ENCODE data around the gene SAT2. TPM values are rescaled to one million over a fixed set of nuclear protein-coding genes. Genes with fewer than 3 reads are reported as not detected.

Gene SAT2
- total RNA-seq, 4 donors from 2014 or later: 38.4 to 79.4 (median 60.4) TPM

GRCh38 chr17:7579001-7579833, 48.4 kb downstream of the SAT2 start, which contains the start of gene CD68:
Gene CD68 (plus strand): TSS chr17:7579638. CDS start chr17:7579678, 40 bp downstream.
- TF ChIP-seq POLR2A (IDR thresholded peaks at IDR 0.05) (peak; percentile 66 to 85), CTCF (IDR thresholded peaks at IDR 0.05 in 4 of 5, conservative IDR thresholded peaks at IDR 0.05 in 1 of 5) (no peak)

GRCh38 chr17:7577327-7578199, 50.1 kb downstream of the SAT2 start:
- Histone ChIP-seq H3K27ac (peak overlapping the region; percentile 98 to 100 (median 99)), H3K4me3 (no peak overlapping the region), H3K9me3 (no peaks in the 10 kb centered on the region), H3K4me1 (peaks cover 71 to 72% of the 10 kb centered on the region in 2 donors), H3K36me3 (peaks cover 3 to 50% of the 10 kb centered on the region in 2 donors), H3K27me3 (no peaks in the 10 kb centered on the region)
- intact Hi-C loops (cut with DNase I; ENCODE audit: low total_unique reads): loop anchor here (10.0 kb wide), 2 partner anchors 563 to 577 kb away; partner anchors contain the start of genes PER1 and RNASEK
- in situ Hi-C loops (cut with MboI; ENCODE audit: low sequenced_read_pairs in 4 of 4): no loop called here
- DNase-seq (no peak), ATAC-seq (no peak)
- no peak for TF ChIP-seq CTCF (IDR thresholded peaks at IDR 0.05 in 4 of 5, conservative IDR thresholded peaks at IDR 0.05 in 1 of 5)
- TF ChIP-seq POLR2A (IDR thresholded peaks at IDR 0.05): no peak

More at GRCh38 chr17:7579001-7579833, 48.4 kb downstream of the SAT2 start, which contains the start of gene CD68:
- Histone ChIP-seq H3K27me3 (no peaks in the 10 kb centered on the region), H3K4me1 (peaks cover 75 to 78% of the 10 kb centered on the region in 2 donors), H3K36me3 (peaks cover 3 to 48% of the 10 kb centered on the region in 2 donors), H3K27ac (peak within 1 kb of the TSS; percentile 98 to 100 (median 99)), H3K4me3 (peak within 1 kb of the TSS in 3 of 4 donors; percentile 20 to 36 (median 22)), H3K9me3 (no peaks in the 10 kb centered on the region)
- in situ Hi-C loops (cut with MboI; ENCODE audit: low sequenced_read_pairs in 4 of 4) (no loop called here), intact Hi-C loops (cut with DNase I; ENCODE audit: low total_unique reads) (loop anchor here (10.0 kb wide), 2 partner anchors 564 to 576 kb away; partner anchors contain the start of genes PER1 and RNASEK)
- peak; percentile 73 to 79 for DNase-seq
- peak; percentile 50 for ATAC-seq

GRCh38 chr17:7576432-7576937, 51.1 kb downstream of the SAT2 start:
- TF ChIP-seq CTCF (IDR thresholded peaks at IDR 0.05 in 4 of 5, conservative IDR thresholded peaks at IDR 0.05 in 1 of 5) (no peak), POLR2A (IDR thresholded peaks at IDR 0.05) (no peak)

More at GRCh38 chr17:7576432-7576937, 51.1 kb downstream of the SAT2 start:
- no peaks in the 10 kb centered on the region for H3K27me3 ChIP-seq
- H3K27ac ChIP-seq: peak overlapping the region; percentile 98 to 100 (median 99)
- H3K4me1 ChIP-seq: peaks cover 64 to 65% of the 10 kb centered on the region in 2 donors
- H3K4me3 ChIP-seq: no peak overlapping the region
- ATAC-seq (no peak), DNase-seq (peak in 1 of 2 donors; percentile 66)
- no peaks in the 10 kb centered on the region for H3K9me3 ChIP-seq
- intact Hi-C loops (cut with DNase I; ENCODE audit: low total_unique reads): loop anchor here (10.0 kb wide), 2 partner anchors 562 to 578 kb away; partner anchors contain the start of genes PER1 and RNASEK
- in situ Hi-C loops (cut with MboI; ENCODE audit: low sequenced_read_pairs in 4 of 4): no loop called here
- H3K36me3 ChIP-seq: peaks cover 3 to 50% of the 10 kb centered on the region in 2 donors

Other genes starting within 250 kb of the SAT2 start
- gene TNK1, start 246.7 kb downstream of the SAT2 start, total RNA-seq: 1 to 10 TPM in 1 of 4 donors, under 1 TPM in 1, not detected in 2; 0.13 to 2.2 TPM
- gene PLSCR3, start 233.3 kb downstream of the SAT2 start, total RNA-seq: 10 to 100 TPM in 3 of 4 donors, 1 to 10 TPM in 1; 8.9 to 20.3 (median 14.4) TPM
- 10 to 100 TPM; 28.9 to 65.6 (median 50.2) TPM for gene TMEM256, start 223.7 kb downstream of the SAT2 start, total RNA-seq
- gene NLGN2, start 220.0 kb downstream of the SAT2 start, total RNA-seq: 1 to 10 TPM; 4.2 to 6.6 (median 4.4) TPM
- gene SPEM1, start 207.5 kb downstream of the SAT2 start, total RNA-seq: not detected
- gene SPEM2, start 202.2 kb downstream of the SAT2 start, total RNA-seq: not detected
- not detected for gene SPEM3, start 199.0 kb downstream of the SAT2 start, total RNA-seq
- 1 to 10 TPM in 3 of 4 donors, under 1 TPM in 1; 0.92 to 3.9 (median 2.3) TPM for gene TMEM102, start 192.4 kb downstream of the SAT2 start, total RNA-seq
- 1 to 10 TPM; 1.2 to 7.4 (median 4.1) TPM for gene FGF11, start 188.3 kb downstream of the SAT2 start, total RNA-seq
- gene CHRNB1, start 182.8 kb downstream of the SAT2 start, total RNA-seq: 100 to 1,000 TPM in 2 of 4 donors, 10 to 100 TPM in 2; 82.3 to 202 (median 101) TPM
- gene ZBTB4, start 148.2 kb downstream of the SAT2 start, total RNA-seq: 10 to 100 TPM; 24.2 to 43.1 (median 31.2) TPM
- gene SLC35G6, start 146.4 kb downstream of the SAT2 start, total RNA-seq: not detected
- gene POLR2A, start 143.5 kb downstream of the SAT2 start, total RNA-seq: 10 to 100 TPM; 20.3 to 56.9 (median 39.3) TPM
- gene TNFSF12, start 78.8 kb downstream of the SAT2 start, total RNA-seq: 10 to 100 TPM in 3 of 4 donors, 1 to 10 TPM in 1; 7.9 to 26.1 (median 16.9) TPM
- gene TNFSF13, start 69.1 kb downstream of the SAT2 start, total RNA-seq: 1 to 10 TPM; 2.8 to 8.4 (median 5.0) TPM
- gene SENP3, start 65.9 kb downstream of the SAT2 start, total RNA-seq: 10 to 100 TPM; 63.6 to 71.5 (median 68.8) TPM
- gene CD68, start 48.2 kb downstream of the SAT2 start, total RNA-seq: 10 to 100 TPM; 10.1 to 66.5 (median 20.3) TPM
- 100 to 1,000 TPM in 2 of 4 donors, 10 to 100 TPM in 2; 55.9 to 157 (median 101) TPM for gene MPDU1, start 44.0 kb downstream of the SAT2 start, total RNA-seq
- gene SOX15, start 37.7 kb downstream of the SAT2 start, total RNA-seq: 1 to 10 TPM in 2 of 4 donors, under 1 TPM in 1, not detected in 1; 0.66 to 1.3 (median 1.1) TPM
- gene FXR2, start 12.9 kb downstream of the SAT2 start, total RNA-seq: 100 to 1,000 TPM; 100 to 174 (median 140) TPM
- gene SHBG, start 2.3 kb upstream of the SAT2 start, total RNA-seq: not detected
- under 1 TPM; 0.10 to 0.81 (median 0.21) TPM for gene ATP1B2, start 23.1 kb upstream of the SAT2 start, total RNA-seq
- gene TP53, start 59.7 kb upstream of the SAT2 start, total RNA-seq: 10 to 100 TPM; 14.1 to 17.0 (median 15.4) TPM
- gene WRAP53, start 60.7 kb upstream of the SAT2 start, total RNA-seq: 1 to 10 TPM; 2.6 to 5.8 (median 3.7) TPM
- under 1 TPM in 3 of 4 donors, not detected in 1; 0.13 to 0.46 (median 0.31) TPM for gene EFNB3, start 77.4 kb upstream of the SAT2 start, total RNA-seq
- gene DNAH2, start 89.9 kb upstream of the SAT2 start, total RNA-seq: not detected
- gene KDM6B, start 206.4 kb upstream of the SAT2 start, total RNA-seq: 1 to 10 TPM; 1.9 to 8.2 (median 4.4) TPM
- gene TMEM88, start 227.2 kb upstream of the SAT2 start, total RNA-seq: 10 to 100 TPM; 18.8 to 56.8 (median 27.9) TPM
- gene NAA38, start 229.7 kb upstream of the SAT2 start, total RNA-seq: 100 to 1,000 TPM in 2 of 4 donors, 10 to 100 TPM in 2; 57.4 to 133 (median 96.6) TPM
- 10 to 100 TPM in 2 of 4 donors, 1 to 10 TPM in 2; 4.1 to 14.7 (median 9.0) TPM for gene CYB5D1, start 230.2 kb upstream of the SAT2 start, total RNA-seq

All from gastrocnemius medialis (tissue), 4 donors.